Neutrophil (primary cell): ENCODE measurements around the gene GPR84.

Source experiments
- H3K27ac ChIP-seq: fragments of 200-600 bp; sonication (generic); 2 replicates; pipeline ENCODE4 v1.5.1; 2016; ENCODE audit warnings: mild to moderate bottlenecking, moderate library complexity
- H3K27me3 ChIP-seq: fragments of 200-600 bp; sonication (generic); 2 replicates; pipeline ENCODE4 v1.6.0; 2016; ENCODE audit warnings: mild to moderate bottlenecking
- H3K36me3 ChIP-seq: fragments of 200-600 bp; sonication (generic); 2 replicates; pipeline ENCODE4 v1.5.1; 2017
- H3K4me1 ChIP-seq, 2 experiments: fragments of 200-600 bp in 1 of 2; sonication (generic) in 1 of 2; 1 replicate in 1 of 2; 2 replicates in 1 of 2; pipeline versions ENCODE4 v1.5.1 to v1.6.1; 2013 to 2016; ENCODE audit warnings: low read depth in 1 of 2, low read length in 1 of 2, mild to moderate bottlenecking in 1 of 2, moderate library complexity in 1 of 2; ENCODE audit not compliant: control insufficient read depth in 1 of 2, insufficient read depth in 1 of 2
- H3K4me3 ChIP-seq, 2 experiments: fragments of 200-600 bp in 1 of 2; sonication (generic) in 1 of 2; 1 replicate in 1 of 2; 2 replicates in 1 of 2; pipeline ENCODE4 v1.5.1; 2013 to 2016; ENCODE audit warnings: low read depth in 1 of 2, low read length in 1 of 2, mild to moderate bottlenecking in 1 of 2, moderate library complexity in 1 of 2
- H3K9me3 ChIP-seq: fragments of 200-600 bp; sonication (generic); 2 replicates; pipeline ENCODE4 v1.5.1; 2016
- CTCF ChIP-seq: fragments of 200-600 bp; sonication (generic); IDR thresholded peaks from 2 replicates; pipeline ENCODE4 v1.5.1; 2016; ENCODE audit warnings: antibody characterized with exemption

GPR84 gene

GRCh38 chr12:54349036-54349435 lies 15.2 kb downstream of the GPR84 start:
- Histone ChIP-seq H3K4me1 (no peaks in the 10 kb centered on the region), H3K9me3 (no peaks in the 10 kb centered on the region), H3K4me3 (no peak overlapping the region), H3K27me3 (peaks cover 15% of the 10 kb centered on the region), H3K36me3 (peaks cover 83% of the 10 kb centered on the region), H3K27ac (no peak overlapping the region)
- TF ChIP-seq CTCF = no peak

GRCh38 chr12:54341378-54342300 lies 22.6 kb downstream of the GPR84 start:
- H3K36me3 ChIP-seq = peaks cover 57% of the 10 kb centered on the region
- H3K9me3 ChIP-seq = no peaks in the 10 kb centered on the region
- no peak overlapping the region for H3K27ac ChIP-seq
- H3K27me3 ChIP-seq = no peaks in the 10 kb centered on the region
- H3K4me3 ChIP-seq = no peak overlapping the region
- no peaks in the 10 kb centered on the region for H3K4me1 ChIP-seq
- TF ChIP-seq CTCF = no peak

GRCh38 chr12:54340846-54341245 lies 23.4 kb downstream of the GPR84 start:
- H3K4me1 ChIP-seq = no peaks in the 10 kb centered on the region
- H3K4me3 ChIP-seq = no peak overlapping the region
- no peak for TF ChIP-seq CTCF
- no peaks in the 10 kb centered on the region for H3K9me3 ChIP-seq
- no peaks in the 10 kb centered on the region for H3K27me3 ChIP-seq
- H3K27ac ChIP-seq = no peak overlapping the region
- peaks cover 53% of the 10 kb centered on the region for H3K36me3 ChIP-seq

GRCh38 chr12:54338698-54339296 lies 25.5 kb downstream of the GPR84 start:
- TF ChIP-seq CTCF = no peak
- no peak overlapping the region for H3K4me3 ChIP-seq
- no peaks in the 10 kb centered on the region for H3K9me3 ChIP-seq
- no peaks in the 10 kb centered on the region for H3K4me1 ChIP-seq
- no peaks in the 10 kb centered on the region for H3K27me3 ChIP-seq
- peaks cover 34% of the 10 kb centered on the region for H3K36me3 ChIP-seq
- H3K27ac ChIP-seq = no peak overlapping the region

- Histone ChIP-seq H3K4me3 (no peak overlapping the region), H3K27ac (no peak overlapping the region), H3K27me3 (no peaks in the 10 kb centered on the region), H3K9me3 (no peaks in the 10 kb centered on the region), H3K36me3 (peaks cover 27% of the 10 kb centered on the region), H3K4me1 (no peaks in the 10 kb centered on the region)
- no peak for TF ChIP-seq CTCF
These were observed 26.2 kb downstream of the GPR84 start for GRCh38 chr12:54337854-54338650.
